HG03575 (cell line): ENCODE results near the gene SHANK2.

ENCODE experiments used
- ATAC-seq: cut with Tn5 transposase; IDR thresholded peaks from one replicate; pipeline ENCODE4 v1.9.1; 2021; ENCODE audit not compliant: unreplicated experiment, insufficient number of reproducible peaks, low FRiP score; ENCODE audit errors: extremely low read depth

The SHANK2 gene

GRCh38 chr11:71252269-71252769 is at the start of gene SHANK2:
Gene SHANK2, minus strand, starts transcription at chr11:71252577. Its CDS starts 105,251 bp downstream, at chr11:71147326.
- no peak for ATAC-seq

DNA sequence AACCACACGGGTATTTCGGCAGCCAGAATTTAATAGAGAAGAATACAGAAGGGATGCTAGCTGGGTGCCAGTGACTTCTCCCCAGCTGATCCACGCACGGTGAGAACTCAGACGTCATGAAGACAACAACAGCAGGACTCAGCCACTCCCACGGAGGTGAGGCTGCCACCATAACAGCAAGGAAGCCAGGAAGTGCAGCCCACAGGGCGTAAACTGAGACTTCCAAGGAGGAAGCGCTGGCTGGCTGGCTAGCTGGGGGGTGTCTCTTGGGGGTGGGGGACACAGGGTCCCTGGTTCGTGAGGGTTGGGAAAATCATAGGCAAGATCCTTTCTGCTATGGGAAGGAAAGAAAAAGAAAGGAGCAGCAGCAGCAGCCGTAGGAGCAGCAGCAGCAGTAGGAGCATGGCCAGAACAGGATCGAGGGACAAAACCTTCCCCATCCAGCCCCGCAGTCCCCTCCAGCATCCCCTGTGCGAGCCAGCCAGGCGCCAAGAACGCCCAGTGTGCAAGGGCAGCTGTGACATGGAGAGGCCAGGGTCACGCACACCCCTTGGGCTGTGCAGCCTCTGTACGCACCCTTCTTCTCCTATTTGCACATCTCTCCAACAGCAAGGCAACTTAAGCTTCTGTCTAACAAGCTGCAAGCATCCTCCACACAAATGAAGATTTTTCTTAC is 49.6 kb upstream of the SHANK2 start:
- ATAC-seq = no peak

- no peak for ATAC-seq
These were observed 48.9 kb upstream of the SHANK2 start for GRCh38 chr11:71301046-71301857.

GRCh38 chr11:71300187-71300586 is 47.8 kb upstream of the SHANK2 start:
- no peak for ATAC-seq

DNA sequence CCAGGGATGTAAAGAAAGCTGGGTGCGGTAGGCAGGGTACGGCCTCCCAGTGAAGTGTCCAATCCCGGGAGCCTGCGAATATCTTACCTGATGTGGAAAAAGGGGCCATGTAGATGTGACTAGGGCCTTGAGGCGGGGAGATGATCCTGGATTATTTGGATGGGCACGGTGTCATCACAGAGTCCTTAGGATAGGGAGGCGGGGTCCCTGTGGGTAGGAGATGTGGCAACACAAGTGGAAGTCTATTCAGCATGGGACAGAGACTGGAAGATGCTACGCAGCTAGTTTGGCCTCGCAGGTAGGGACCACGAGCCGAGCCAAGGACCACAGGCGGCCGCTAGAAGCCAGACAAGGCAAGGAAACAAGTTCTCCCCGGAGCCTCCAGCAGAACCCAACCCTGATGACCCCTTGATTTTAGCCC is 46.4 kb upstream of the SHANK2 start:
- no peak for ATAC-seq

DNA sequence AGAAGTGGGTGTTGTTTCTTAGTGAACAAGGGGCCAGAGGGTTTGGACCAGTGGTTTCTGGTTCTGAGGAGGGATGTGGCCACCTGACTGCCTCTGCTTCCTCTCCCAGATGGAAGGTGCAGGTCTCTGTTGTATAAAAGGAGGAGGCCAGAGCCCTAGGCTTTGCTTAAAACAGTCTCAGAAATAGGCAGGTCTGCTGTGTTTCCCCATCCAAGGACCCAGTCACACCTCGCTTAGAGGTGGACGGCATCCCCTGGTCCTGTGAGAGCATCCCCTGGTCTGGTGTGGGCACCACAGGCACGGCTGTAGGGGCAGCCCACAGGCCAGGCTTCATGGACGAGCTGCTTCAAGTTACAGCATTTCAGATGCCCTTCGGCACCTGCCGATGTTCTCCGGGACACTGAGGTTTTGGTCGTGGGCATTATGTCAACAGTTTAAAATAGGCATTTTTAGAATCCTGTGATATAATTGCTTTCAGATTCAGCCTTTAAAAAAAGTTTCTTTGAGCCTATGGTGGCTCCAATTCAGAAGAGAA is 45.7 kb upstream of the SHANK2 start:
- no peak for ATAC-seq

GRCh38 chr11:71294846-71295600 is 42.6 kb upstream of the SHANK2 start:
- ATAC-seq = no peak

- no peak for ATAC-seq
These were observed 41.8 kb upstream of the SHANK2 start for GRCh38 chr11:71293961-71294782.

GRCh38 chr11:71286701-71287643 is 34.6 kb upstream of the SHANK2 start:
- no peak for ATAC-seq

GRCh38 chr11:71285111-71285510 is 32.7 kb upstream of the SHANK2 start:
- no peak for ATAC-seq

GRCh38 chr11:71284525-71285092 is 32.2 kb upstream of the SHANK2 start:
- ATAC-seq = no peak

- ATAC-seq = no peak
These were observed 31.6 kb upstream of the SHANK2 start for GRCh38 chr11:71283971-71284441.

- ATAC-seq = no peak
These were observed 30.4 kb upstream of the SHANK2 start for GRCh38 chr11:71282581-71283351.

DNA sequence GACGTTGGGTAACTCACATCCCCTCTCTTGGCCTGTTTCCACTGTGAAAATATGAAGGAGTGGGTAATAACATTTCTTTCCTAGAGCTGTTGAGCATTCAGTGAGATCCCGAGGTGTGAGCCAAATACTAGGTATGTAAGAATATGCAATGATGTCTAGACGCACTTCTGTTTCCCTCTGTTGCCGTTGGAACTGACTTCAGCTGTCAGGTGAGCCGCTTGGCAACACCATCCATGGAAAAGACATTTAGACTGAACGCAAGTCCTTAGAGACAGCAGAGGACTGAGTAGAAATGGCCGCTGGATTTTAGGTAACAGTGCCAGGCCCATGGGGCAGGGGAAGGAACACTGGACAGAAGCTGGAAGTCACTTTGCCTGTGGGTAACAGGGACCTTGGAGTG is 29.5 kb upstream of the SHANK2 start:
- no peak for ATAC-seq

DNA sequence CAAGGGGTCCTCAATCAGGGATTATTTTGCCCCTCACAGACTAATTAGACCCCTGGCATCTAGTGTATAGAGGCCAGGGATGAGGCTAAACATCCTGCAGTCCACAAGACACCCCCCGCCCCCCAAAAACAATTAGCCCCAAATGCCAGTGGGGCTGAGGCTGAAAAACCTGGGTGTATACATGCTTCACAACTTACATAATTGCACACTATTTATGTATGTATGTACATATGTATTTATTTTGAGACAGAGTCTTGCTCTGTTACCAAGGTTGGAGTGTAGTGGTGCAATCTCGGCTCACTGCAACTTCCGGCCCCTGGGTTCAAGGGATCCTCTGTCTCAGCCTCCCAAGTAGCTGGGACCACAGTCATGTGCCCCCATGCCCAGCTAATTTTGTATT is 28.8 kb upstream of the SHANK2 start:
- no peak for ATAC-seq

GRCh38 chr11:71279916-71280645 is 27.7 kb upstream of the SHANK2 start:
- no peak for ATAC-seq
